Keratinocyte (primary cell): ENCODE data around the gene FFAR2. TPM values are rescaled to one million over a fixed set of nuclear protein-coding genes. Genes with fewer than 3 reads are reported as not detected.

ENCODE experiments used
- DNase-seq: peaks from one replicate; pipeline ENCODE4 v3.0.0-alpha.2; 2011; ENCODE audit warnings: low read depth, missing footprints, low spot score
- FAIRE-seq: peaks from 2 replicates; lab custom pipeline; 2011; peaks lifted over from hg19 to GRCh38; lab: Jason Lieb, UNC
- H2AFZ ChIP-seq: 2 replicates; pipeline ENCODE4 v1.6.0; 2012; ENCODE audit warnings: low read length, control low read depth, inconsistent platforms; ENCODE audit not compliant: control insufficient read depth
- H3K27ac ChIP-seq: 2 replicates; pipeline ENCODE4 v1.5.1; 2011; ENCODE audit warnings: low read length; ENCODE audit not compliant: control insufficient read depth, insufficient read depth
- H3K27me3 ChIP-seq: 3 replicates; pipeline ENCODE4 v1.6.0; 2011; ENCODE audit warnings: low read length; ENCODE audit not compliant: control insufficient read depth, insufficient read depth; ENCODE audit errors: extremely low read depth
- H3K36me3 ChIP-seq, 2 experiments: 2 replicates in 1 of 2; 3 replicates in 1 of 2; pipeline ENCODE4 v1.5.1; 2011; ENCODE audit warnings: low read length in 2 of 2, mild to moderate bottlenecking in 1 of 2; ENCODE audit not compliant: control insufficient read depth in 2 of 2, insufficient read depth in 2 of 2; ENCODE audit errors: extremely low read depth in 1 of 2
- H3K4me1 ChIP-seq: 3 replicates; pipeline ENCODE4 v1.5.1; 2011; ENCODE audit warnings: low read length; ENCODE audit not compliant: control insufficient read depth, insufficient read depth; ENCODE audit errors: extremely low read depth
- H3K4me2 ChIP-seq: 3 replicates; pipeline ENCODE4 v1.6.0; 2011; ENCODE audit warnings: low read depth, low read length; ENCODE audit not compliant: control insufficient read depth, insufficient read depth; ENCODE audit errors: extremely low read depth
- H3K4me3 ChIP-seq, 3 experiments: fragments of 200-600 bp in 1 of 3; sonication (generic) in 1 of 3; 2 replicates in 2 of 3; 3 replicates in 1 of 3; pipeline ENCODE4 v1.5.1; 2011 to 2016; ENCODE audit warnings: low read length in 3 of 3, mild to moderate bottlenecking in 3 of 3, control low read depth in 2 of 3, inconsistent platforms in 1 of 3, low read depth in 1 of 3, mixed read lengths in 1 of 3, mixed run types in 1 of 3, moderate library complexity in 1 of 3; ENCODE audit not compliant: control insufficient read depth in 2 of 3, insufficient read depth in 2 of 3; ENCODE audit errors: extremely low read depth in 1 of 3
- H3K79me2 ChIP-seq: 2 replicates; pipeline ENCODE4 v1.6.0; 2012; ENCODE audit warnings: low read length; ENCODE audit not compliant: control insufficient read depth, insufficient read depth
- H3K9ac ChIP-seq: 3 replicates; pipeline ENCODE4 v1.6.0; 2011; ENCODE audit warnings: low read length; ENCODE audit not compliant: control insufficient read depth, insufficient read depth; ENCODE audit errors: extremely low read depth
- H3K9me1 ChIP-seq: 3 replicates; pipeline ENCODE4 v1.6.0; 2011; ENCODE audit warnings: low read length; ENCODE audit not compliant: control insufficient read depth, insufficient read depth; ENCODE audit errors: extremely low read depth
- H3K9me3 ChIP-seq: 2 replicates; pipeline ENCODE4 v1.5.1; 2012; ENCODE audit warnings: low read depth, low read length; ENCODE audit not compliant: control insufficient read depth
- H4K20me1 ChIP-seq: 3 replicates; pipeline ENCODE4 v1.6.0; 2011; ENCODE audit warnings: low read length; ENCODE audit not compliant: control insufficient read depth, insufficient read depth; ENCODE audit errors: extremely low read depth
- CTCF ChIP-seq, 3 experiments: IDR thresholded peaks in 1 of 3; conservative IDR thresholded peaks in 1 of 3; optimal IDR thresholded peaks in 1 of 3; 2 replicates in 2 of 3; 3 replicates in 1 of 3; pipeline versions ENCODE3 to v1.5.1; 2011; ENCODE audit warnings: low read length in 3 of 3, mild to moderate bottlenecking in 3 of 3, moderate library complexity in 2 of 3, control low read depth in 1 of 3, inconsistent platforms in 1 of 3; ENCODE audit not compliant: insufficient read depth in 2 of 3; ENCODE audit errors: extremely low read depth in 1 of 3
- EZH2 ChIP-seq: IDR thresholded peaks from one replicate; pipeline ENCODE4 v1.6.1; 2012; ENCODE audit warnings: inconsistent platforms, mild to moderate bottlenecking, low read length, moderate library complexity
- dilution Hi-C: fragments of 300-500 bp; cut with MboI; formaldehyde crosslinking; loops from one replicate; pipeline ENCODE4 v1.7.0; 2020; ENCODE audit warnings: low sequenced_read_pairs; ENCODE audit not compliant: extremely low pct_ligation_motif_present
- polyA plus RNA-seq, 5 experiments: library from polyadenylated mRNA; depleted of rRNA in 3 of 5; stranded (reverse) in 3 of 5; stranded (forward) in 1 of 5; unstranded in 1 of 5; fragments of >200 nt; gene quantifications; 1 replicate in 1 of 5; 2 replicates in 3 of 5; 3 replicates in 1 of 5; pipeline versions ENCODE4 v1.2.1 to v1.2.3, GENCODE V29; 2011 to 2012; ENCODE audit warnings: missing spikeins in 2 of 5, low read depth in 1 of 5, low replicate concordance in 1 of 5

FFAR2 gene
- polyA plus RNA-seq, 1 donor (not counting 4 experiments of a cell fraction or from before 2014, with no cell fraction given) = not detected

DNA sequence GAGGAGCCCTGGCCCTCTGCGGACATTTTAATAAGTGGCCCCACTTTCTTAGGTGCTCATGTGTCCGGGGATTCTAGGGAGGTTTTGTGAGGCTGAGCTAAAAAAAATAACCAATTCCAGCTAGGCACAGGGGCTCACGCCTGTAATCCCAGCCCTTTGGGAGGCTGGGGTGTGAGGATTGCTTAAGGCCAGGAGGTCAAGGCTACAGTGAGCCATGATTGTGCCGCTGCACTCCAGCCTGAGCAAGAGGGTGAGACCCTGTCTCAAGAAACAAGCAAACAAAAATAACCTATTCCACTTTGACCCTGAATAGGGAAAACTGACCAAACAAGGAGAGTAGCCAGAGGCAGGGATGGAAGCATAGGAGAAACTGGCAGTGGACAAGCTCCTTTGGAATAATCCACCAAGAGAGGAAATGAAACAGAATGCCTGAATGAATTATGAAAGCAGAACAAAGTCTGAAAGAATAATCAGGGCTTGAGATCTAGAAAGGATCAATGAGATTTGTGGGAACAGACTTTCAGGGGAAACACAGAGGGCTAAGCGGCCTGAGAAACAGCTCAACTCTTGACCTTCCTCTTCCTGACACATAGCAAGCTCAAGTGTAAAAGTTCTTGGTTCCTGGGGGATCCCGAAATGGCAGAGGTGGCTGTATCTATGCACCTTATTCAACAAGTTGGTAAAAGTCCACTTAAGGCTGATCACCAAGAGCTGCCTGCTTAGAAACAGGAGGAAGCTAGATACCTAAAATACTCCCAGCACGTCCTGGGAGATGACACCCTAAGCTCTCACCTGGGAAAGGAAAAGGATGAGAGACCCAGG, 30.1 kb upstream of the FFAR2 start:
- H4K20me1 ChIP-seq = no peaks in the 10 kb centered on the region
- H3K79me2 ChIP-seq = no peaks in the 10 kb centered on the region
- FAIRE-seq (no peak), DNase-seq (no peak)
- no peak overlapping the region for H3K9ac ChIP-seq
- no peak overlapping the region for H2AFZ ChIP-seq
- no peaks in the 10 kb centered on the region for H3K36me3 ChIP-seq
- TF ChIP-seq EZH2 (no peak), CTCF (optimal IDR thresholded peaks at IDR 0.05 in 1 of 3, IDR thresholded peaks at IDR 0.05 in 1 of 3, conservative IDR thresholded peaks at IDR 0.05 in 1 of 3; ENCODE audit: extremely low read depth in 1 of 3, insufficient read depth in 2 of 3, low read length in 3 of 3) (no peak)
- no peak overlapping the region for H3K4me3 ChIP-seq
- no peak overlapping the region for H3K4me2 ChIP-seq
- H3K27ac ChIP-seq = no peak overlapping the region
- peaks cover 13% of the 10 kb centered on the region for H3K27me3 ChIP-seq
- H3K9me3 ChIP-seq = no peaks in the 10 kb centered on the region
- dilution Hi-C loops = no loop called here
- no peaks in the 10 kb centered on the region for H3K4me1 ChIP-seq
- H3K9me1 ChIP-seq = no peaks in the 10 kb centered on the region

- H3K9me3 ChIP-seq = no peaks in the 10 kb centered on the region
- no peaks in the 10 kb centered on the region for H3K9me1 ChIP-seq
- no peaks in the 10 kb centered on the region for H4K20me1 ChIP-seq
- H3K79me2 ChIP-seq = no peaks in the 10 kb centered on the region
- H3K36me3 ChIP-seq = no peaks in the 10 kb centered on the region
- no peak for DNase-seq
- H3K4me2 ChIP-seq = no peak overlapping the region
- no peaks in the 10 kb centered on the region for H3K4me1 ChIP-seq
- no peak overlapping the region for H3K4me3 ChIP-seq
- H2AFZ ChIP-seq = no peak overlapping the region
- H3K27me3 ChIP-seq = peaks cover 13% of the 10 kb centered on the region
- dilution Hi-C loops = no loop called here
- H3K27ac ChIP-seq = no peak overlapping the region
- TF ChIP-seq EZH2 (no peak), CTCF (optimal IDR thresholded peaks at IDR 0.05 in 1 of 3, IDR thresholded peaks at IDR 0.05 in 1 of 3, conservative IDR thresholded peaks at IDR 0.05 in 1 of 3; ENCODE audit: extremely low read depth in 1 of 3, insufficient read depth in 2 of 3, low read length in 3 of 3) (no peak)
- no peak for FAIRE-seq
- H3K9ac ChIP-seq = no peak overlapping the region
These were observed 29.0 kb upstream of the FFAR2 start for GRCh38 chr19:35419046-35419445.
